GM18519 (cell line): Measurements from ENCODE around the gene PCDHGC3.

Experiments
- ATAC-seq: cut with Tn5 transposase; IDR thresholded peaks from one replicate; pipeline ENCODE4 v1.9.1; 2021; ENCODE audit warnings: mild to moderate bottlenecking, moderate library complexity; ENCODE audit not compliant: unreplicated experiment, low FRiP score

Gene PCDHGC3

DNA sequence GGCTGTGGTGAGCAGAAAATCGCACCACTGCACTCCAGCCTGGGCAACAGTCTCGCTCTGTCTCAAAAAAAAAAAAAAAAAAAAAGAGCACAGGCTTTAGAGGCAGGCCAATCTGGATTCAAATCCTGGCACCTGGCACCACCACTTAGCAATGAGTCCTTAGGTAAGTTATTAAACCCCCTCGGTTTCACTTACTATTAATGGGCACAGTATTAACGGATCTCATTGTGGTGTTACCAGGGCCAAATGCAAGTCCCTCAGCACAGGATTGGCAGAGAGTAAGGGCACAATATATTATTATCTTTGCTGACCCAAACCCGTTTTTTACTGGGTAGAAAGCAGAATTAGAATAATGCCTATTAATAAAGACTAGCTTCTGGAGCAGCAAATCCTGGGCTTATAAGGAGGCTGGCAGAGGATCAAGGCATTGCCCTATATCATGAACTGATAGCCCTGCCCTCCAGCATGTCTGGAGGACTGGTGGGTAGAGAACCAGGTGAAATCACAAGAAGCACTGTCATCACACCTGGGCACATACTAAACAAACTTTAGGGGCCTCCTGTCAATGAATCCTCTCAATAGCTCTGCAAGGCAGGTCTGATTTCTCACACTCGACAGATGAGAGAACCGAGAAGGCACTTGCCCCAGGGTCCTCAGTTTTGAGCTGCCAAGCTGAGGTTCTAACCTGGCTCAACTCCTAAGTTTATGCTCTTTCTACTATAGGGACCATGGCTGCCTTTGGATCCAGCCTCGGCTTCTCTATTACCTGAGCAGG lies 30.8 kb downstream of the PCDHGC3 start:
- no peak for ATAC-seq

DNA sequence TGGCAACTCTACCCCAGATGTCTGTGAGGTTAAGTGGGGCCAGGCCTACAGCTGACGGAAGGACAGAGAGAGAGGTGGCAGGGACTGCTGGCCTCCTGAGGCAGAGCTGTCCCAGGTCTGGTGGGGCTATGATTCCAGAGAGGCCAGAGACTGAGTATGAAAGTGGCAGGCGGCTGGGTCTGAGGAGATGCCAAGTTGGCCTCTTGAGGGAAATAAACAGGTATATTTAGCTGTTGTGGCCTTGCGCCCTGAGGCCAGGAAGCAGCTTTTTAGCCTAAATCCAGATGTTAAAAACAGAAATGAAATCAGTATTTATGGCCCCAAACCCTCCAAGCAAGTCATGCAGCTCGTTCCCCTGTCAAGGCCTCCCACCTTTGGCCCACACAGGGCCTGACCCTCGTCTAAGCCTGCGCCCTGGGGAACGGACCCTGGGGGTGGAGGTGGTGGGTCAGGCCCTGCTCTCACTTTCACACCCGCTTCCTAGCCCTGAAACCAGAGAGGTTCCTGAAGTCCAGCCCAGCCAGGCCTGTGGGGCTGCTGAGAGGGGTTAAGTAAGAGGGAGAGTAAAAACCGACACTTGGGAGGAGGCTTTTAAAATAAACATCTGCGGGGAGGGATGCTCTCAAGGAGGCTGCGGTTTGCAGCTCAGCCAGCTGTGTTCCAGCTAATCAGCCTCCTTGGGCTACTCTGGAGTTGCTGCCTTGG lies 31.8 kb downstream of the PCDHGC3 start:
- peak; percentile 23 for ATAC-seq

GRCh38 chr5:141508440-141508797 lies 32.7 kb downstream of the PCDHGC3 start:
- no peak for ATAC-seq

- no peak for ATAC-seq
These were observed 33.2 kb downstream of the PCDHGC3 start for GRCh38 chr5:141508798-141509611.

- ATAC-seq, result no peak
These were observed 34.4 kb downstream of the PCDHGC3 start for GRCh38 chr5:141510160-141510559.

- ATAC-seq, result peak; percentile 25
These were observed 35.3 kb downstream of the PCDHGC3 start for GRCh38 chr5:141510850-141511601.

GRCh38 chr5:141511771-141512325 lies 36.1 kb downstream of the PCDHGC3 start:
- no peak for ATAC-seq

GRCh38 chr5:141512390-141512910 lies 36.7 kb downstream of the PCDHGC3 start:
- ATAC-seq, result no peak

- ATAC-seq, result no peak
These were observed 37.3 kb downstream of the PCDHGC3 start for GRCh38 chr5:141512911-141513626.

GRCh38 chr5:141513627-141514329 lies 38.0 kb downstream of the PCDHGC3 start:
- ATAC-seq, result peak; percentile 39

GRCh38 chr5:141514330-141515133 lies 38.8 kb downstream of the PCDHGC3 start:
- ATAC-seq, result peak; percentile 2

DNA sequence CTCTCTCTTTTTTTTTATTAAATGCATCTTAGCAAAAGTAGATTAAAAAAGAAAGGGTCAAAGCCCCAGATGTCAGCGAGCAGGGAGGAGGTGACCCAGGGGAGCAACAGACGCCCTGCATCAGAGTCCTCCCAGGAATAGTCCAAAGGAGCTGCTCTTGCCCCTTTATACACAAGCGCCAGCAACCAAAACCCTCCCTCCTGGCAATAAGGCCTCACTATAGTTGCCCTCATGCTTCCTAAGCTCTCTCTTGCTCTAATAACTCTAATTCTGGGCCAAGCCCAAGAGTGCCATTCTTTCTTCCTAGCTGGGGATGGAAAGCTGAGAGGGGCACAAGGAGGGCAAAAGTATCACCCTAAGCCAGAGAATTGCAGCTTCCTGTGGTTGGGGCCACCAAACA lies 39.4 kb downstream of the PCDHGC3 start:
- ATAC-seq, result no peak

DNA sequence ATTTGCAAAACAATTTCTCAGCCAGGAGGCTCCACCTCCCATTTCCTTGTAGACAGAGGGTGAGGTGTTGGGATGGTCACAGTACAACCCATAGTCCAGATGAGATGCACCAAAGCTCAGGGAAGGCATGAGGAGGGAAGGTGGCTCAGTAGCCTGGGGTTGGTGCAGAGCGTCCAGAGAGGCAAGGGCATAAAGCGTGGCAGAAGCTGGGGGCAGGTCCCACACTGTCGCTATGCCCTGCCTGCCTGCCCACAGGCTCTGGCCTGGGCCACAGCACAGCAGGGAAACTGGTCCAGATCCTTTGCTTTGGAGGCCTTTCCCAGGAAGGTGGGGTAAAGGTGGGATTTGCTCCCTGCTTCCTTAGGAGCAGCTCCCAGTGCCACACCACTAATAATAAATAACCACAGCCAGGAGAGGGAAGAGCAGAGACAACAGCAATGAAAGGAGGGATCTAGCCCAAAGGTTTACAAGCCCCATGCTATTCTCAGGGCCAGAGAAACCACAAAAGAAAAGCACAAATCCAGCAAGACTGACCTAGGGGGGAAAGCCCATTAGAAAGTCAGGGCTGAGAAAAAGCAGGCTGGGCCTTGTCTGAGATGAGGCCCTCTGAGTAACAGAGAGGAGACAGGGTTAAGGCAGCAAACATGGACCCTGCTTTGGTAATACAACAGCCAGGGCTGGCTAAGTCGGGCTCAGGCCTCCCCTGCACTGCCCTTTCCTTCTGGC lies 40.3 kb downstream of the PCDHGC3 start:
- no peak for ATAC-seq

DNA sequence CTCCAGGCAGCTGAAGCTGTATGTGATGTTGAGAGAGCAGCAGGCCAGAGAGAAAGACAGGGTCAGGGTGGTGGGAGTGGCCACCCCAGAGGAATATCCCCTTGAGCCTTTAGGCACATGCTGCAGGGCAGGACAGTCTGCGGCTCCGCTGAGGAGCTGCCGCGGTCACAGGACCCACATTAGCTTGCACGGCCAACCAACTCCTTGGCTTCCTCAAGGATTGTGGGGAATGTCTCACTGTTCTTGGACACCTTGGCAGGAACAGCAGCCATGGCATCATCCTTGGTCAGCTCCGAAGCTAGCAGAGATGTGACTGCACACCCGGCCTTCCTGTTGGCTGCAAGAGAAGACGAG lies 40.9 kb downstream of the PCDHGC3 start:
- ATAC-seq, result no peak

DNA sequence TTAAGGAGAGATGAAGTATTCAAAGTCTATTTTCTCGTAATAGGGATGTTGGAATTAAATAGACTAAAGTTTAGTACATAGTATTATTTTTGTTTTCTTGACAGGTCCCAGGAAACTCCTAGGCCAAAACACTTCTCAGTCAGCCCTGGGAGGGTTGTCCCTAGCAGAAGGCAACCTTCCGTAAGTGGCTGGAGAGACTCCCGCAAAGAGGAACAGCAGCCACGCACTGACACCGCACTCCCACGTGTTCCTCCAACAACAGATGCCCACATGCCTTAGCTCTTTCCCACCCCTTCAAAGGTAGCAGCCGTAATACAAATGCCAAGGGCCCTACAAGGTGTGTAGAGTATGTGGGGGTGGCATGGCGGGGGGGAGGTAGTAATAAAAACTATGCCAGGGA lies 41.5 kb downstream of the PCDHGC3 start:
- no peak for ATAC-seq

DNA sequence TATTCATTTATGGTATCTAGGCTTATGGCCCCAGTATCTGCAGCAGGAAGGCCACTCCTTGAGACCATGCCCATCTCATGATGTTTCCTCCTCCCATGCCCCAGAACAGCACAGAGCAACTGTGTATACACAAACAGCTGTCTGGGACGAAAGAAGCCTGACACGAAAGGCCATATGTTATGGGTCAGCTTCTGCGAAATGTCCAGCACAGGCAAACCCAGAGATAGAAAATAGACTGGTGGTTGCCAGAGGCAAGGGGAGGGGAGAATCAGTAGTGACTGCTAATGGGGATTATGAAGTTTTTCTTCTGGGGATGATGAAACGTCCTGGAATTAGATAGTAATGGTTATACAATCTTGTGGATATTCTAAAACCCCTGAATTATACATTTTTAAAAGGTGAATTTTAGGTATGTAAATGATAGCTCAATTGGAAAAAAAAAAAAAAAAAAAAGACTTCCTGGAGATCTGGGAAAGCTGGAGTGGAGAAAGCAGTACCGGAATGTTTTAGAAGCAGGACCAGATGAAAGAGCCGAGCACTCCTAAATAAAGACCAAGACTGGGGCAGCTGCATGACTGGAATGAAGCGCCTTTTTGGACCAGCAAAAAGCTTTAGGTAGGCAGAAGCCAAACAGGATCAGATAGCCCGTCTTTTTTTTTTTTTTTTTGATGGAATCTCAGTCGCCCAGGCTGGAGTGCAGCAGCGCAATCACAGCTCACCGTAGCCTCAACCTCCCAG lies 42.3 kb downstream of the PCDHGC3 start:
- ATAC-seq, result no peak

- ATAC-seq, result no peak
These were observed 42.9 kb downstream of the PCDHGC3 start for GRCh38 chr5:141518618-141519015.
